IMR-90 (cell line): ENCODE results near the gene VAMP8. TPM values are rescaled to one million over a fixed set of nuclear protein-coding genes. Genes with fewer than 3 reads are reported as not detected.

Experiments
- MAFK ChIP-seq: IDR thresholded peaks from 2 replicates; pipeline ENCODE4 v1.6.1; 2012; ENCODE audit warnings: low read depth, low read length, improper control_type of control experiment
- MAZ ChIP-seq: IDR thresholded peaks from 2 replicates; pipeline ENCODE4 v1.6.1; 2012; ENCODE audit warnings: low read depth, mild to moderate bottlenecking, low read length, improper control_type of control experiment, moderate library complexity, borderline replicate concordance
- NFE2L2 ChIP-seq: fragments of 150-350 bp; IDR thresholded peaks from 2 replicates; pipeline ENCODE4 v1.6.1; 2016; ENCODE audit warnings: low read depth, mild to moderate bottlenecking, low read length
- RAD21 ChIP-seq: IDR thresholded peaks from 2 replicates; pipeline ENCODE4 v1.6.1; 2012; ENCODE audit warnings: low read length, improper control_type of control experiment
- polyA plus RNA-seq, 3 experiments: library from polyadenylated mRNA; depleted of rRNA; stranded (reverse); fragments of >200 nt; gene quantifications; 2 replicates each; pipeline ENCODE4 v1.2.3, GENCODE V29; 2012; ENCODE audit warnings: low replicate concordance in 1 of 3
- total RNA-seq: library from RNA; depleted of rRNA; stranded (reverse); fragments of >200 nt; gene quantifications from 2 replicates; pipeline ENCODE4 v1.2.3, GENCODE V29; 2012

Gene VAMP8
- total and polyA plus RNA-seq, 2 of the 4 experiments (the other 2 are of a cell fraction): 0.90 to 1.9 TPM

DNA sequence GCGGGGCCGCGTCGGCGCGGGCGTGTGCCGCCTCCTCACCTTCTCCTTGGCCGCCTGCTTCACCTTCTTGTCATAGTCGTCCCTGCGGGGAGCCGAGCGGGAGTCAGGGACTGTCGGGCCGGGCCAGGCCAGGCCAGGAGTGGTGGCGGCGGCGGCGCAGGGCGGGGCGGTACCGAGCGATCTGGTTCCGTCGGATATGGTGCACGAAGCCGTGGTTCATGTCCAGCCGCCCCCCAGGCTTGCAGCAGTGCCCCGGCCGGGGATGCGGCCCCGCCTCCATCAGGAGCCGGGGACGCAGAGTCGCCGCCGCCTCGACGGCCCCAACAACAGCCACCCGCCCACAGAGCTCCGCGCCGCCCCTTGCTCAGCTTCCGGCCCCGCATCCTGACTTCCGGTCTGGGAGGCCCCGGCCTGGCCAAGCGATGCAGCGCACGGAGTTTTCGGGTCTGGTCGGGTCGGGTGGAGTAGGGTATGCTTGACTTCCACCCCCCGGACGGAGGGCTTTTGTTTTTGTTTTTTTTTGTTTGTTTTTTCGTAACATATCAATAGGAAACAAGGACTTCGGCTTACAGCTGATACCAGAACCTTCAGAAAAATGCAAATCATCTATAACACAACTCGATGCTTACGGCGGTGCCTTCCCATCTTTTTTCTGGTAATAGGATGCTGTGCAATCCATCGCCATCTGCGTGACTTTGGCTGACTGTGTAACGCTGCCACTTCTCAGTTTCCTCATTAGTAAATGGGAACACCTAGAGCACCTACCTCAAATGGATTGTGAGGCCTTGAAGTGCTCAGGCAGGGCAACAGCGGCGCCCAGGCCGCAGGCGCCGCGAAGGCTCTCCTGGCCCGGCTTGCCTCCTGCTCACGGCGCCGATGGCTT, 34.6 kb downstream of the VAMP8 start, which contains the start of gene C2orf68 (continued):
- TF ChIP-seq MAZ: peak; percentile 70; the same call in 1 of the 2 replicates
- no peak for TF ChIP-seq MAFK
- TF ChIP-seq NFE2L2: no peak
- no peak for TF ChIP-seq RAD21
